H1 (cell line): ENCODE results near the gene DHX36. TPM values are rescaled to one million over a fixed set of nuclear protein-coding genes. Genes with fewer than 3 reads are reported as not detected.

Experiments
- CTCF ChIA-PET: fragments of 300-600 bp; sonication (Branson Sonifier 250); formaldehyde crosslinking; loops from one replicate; lab custom pipeline; 2021; ENCODE audit not compliant: partially characterized antibody; lab: Charles Lee
- POLR2A ChIA-PET: fragments of 300-600 bp; sonication (Branson Sonifier 250); formaldehyde crosslinking; loops from one replicate; lab custom pipeline; 2021; ENCODE audit warnings: inconsistent platforms; ENCODE audit not compliant: partially characterized antibody; lab: Charles Lee
- DNase-seq, 2 experiments: peaks; one replicate each; pipeline versions ENCODE4 v3.0.0 to v3.0.0-alpha.2; 2010 to 2022; ENCODE audit warnings: low spot score in 2 of 2, low read depth in 1 of 2, mixed read lengths in 1 of 2
- FAIRE-seq: peaks from 2 replicates; lab custom pipeline; 2011; peaks lifted over from hg19 to GRCh38; lab: Jason Lieb, UNC
- H2AFZ ChIP-seq: 2 replicates; pipeline ENCODE4 v1.8.1; 2012; ENCODE audit warnings: low read length, inconsistent platforms
- H2AK5ac ChIP-seq: 2 replicates; pipeline ENCODE4 v1.6.1; 2013; ENCODE audit warnings: low read depth, low read length
- H2BK120ac ChIP-seq: replicated peaks from 2 replicates; pipeline ENCODE3; 2013; ENCODE audit warnings: low read depth, low read length, inconsistent platforms
- H2BK12ac ChIP-seq: 2 replicates; pipeline ENCODE4 v1.6.1; 2013; ENCODE audit warnings: low read depth, low read length
- H2BK15ac ChIP-seq: 2 replicates; pipeline ENCODE4 v1.6.1; 2013; ENCODE audit warnings: low read length
- H2BK20ac ChIP-seq: 2 replicates; pipeline ENCODE4 v1.6.1; 2013; ENCODE audit warnings: low read length
- H2BK5ac ChIP-seq: 2 replicates; pipeline ENCODE4 v1.6.1; 2013; ENCODE audit warnings: low read depth, low read length
- H3K14ac ChIP-seq: 2 replicates; pipeline ENCODE4 v1.6.1; 2013; ENCODE audit warnings: inconsistent platforms; ENCODE audit not compliant: insufficient read length
- H3K18ac ChIP-seq: 2 replicates; pipeline ENCODE4 v1.6.1; 2013; ENCODE audit warnings: low read length; ENCODE audit errors: extremely low read depth
- H3K23ac ChIP-seq: 2 replicates; pipeline ENCODE4 v1.6.1; 2013; ENCODE audit warnings: inconsistent platforms; ENCODE audit not compliant: insufficient read length
- H3K23me2 ChIP-seq: 2 replicates; pipeline ENCODE4 v1.6.1; 2013; ENCODE audit warnings: low read depth, low read length
- H3K27ac ChIP-seq: 2 replicates; pipeline ENCODE4 v1.6.1; 2011; ENCODE audit warnings: low read depth, low read length, inconsistent platforms
- H3K27me3 ChIP-seq, 4 experiments: replicated peaks in 1 of 4; 1 replicate in 1 of 4; 2 replicates in 3 of 4; pipeline versions ENCODE4 v1.6.1 to v1.8.1; 2011 to 2013; ENCODE audit warnings: low read length in 3 of 4, mild to moderate bottlenecking in 3 of 4, inconsistent platforms in 2 of 4, mixed read lengths in 2 of 4, moderate library complexity in 1 of 4; ENCODE audit not compliant: control insufficient read depth in 3 of 4, insufficient read depth in 3 of 4; ENCODE audit errors: extremely low read depth in 1 of 4
- H3K36me3 ChIP-seq, 4 experiments: 2 replicates each; pipeline versions ENCODE4 v1.6.1 to v1.8.1; 2011 to 2013; ENCODE audit warnings: mild to moderate bottlenecking in 4 of 4, low read length in 3 of 4, moderate library complexity in 2 of 4, control low read depth in 1 of 4, inconsistent platforms in 1 of 4; ENCODE audit not compliant: insufficient read depth in 4 of 4, control insufficient read depth in 2 of 4
- H3K4ac ChIP-seq: replicated peaks from 2 replicates; pipeline ENCODE3; 2013; ENCODE audit warnings: low read length, low read depth, mixed read lengths, inconsistent platforms; ENCODE audit not compliant: insufficient read length
- H3K4me1 ChIP-seq, 4 experiments: replicated peaks in 1 of 4; 1 replicate in 1 of 4; 2 replicates in 3 of 4; pipeline versions ENCODE4 v1.6.1 to v1.8.1; 2011 to 2013; ENCODE audit warnings: low read length in 3 of 4, inconsistent platforms in 2 of 4, mixed read lengths in 1 of 4; ENCODE audit not compliant: insufficient read depth in 4 of 4, control insufficient read depth in 3 of 4
- H3K4me2 ChIP-seq, 2 experiments: 2 replicates each; pipeline versions ENCODE4 v1.6.1 to v1.8.1; 2011 to 2013; ENCODE audit warnings: low read depth in 2 of 2, low read length in 2 of 2, control low read depth in 1 of 2, inconsistent platforms in 1 of 2, mild to moderate bottlenecking in 1 of 2; ENCODE audit not compliant: insufficient read depth in 1 of 2
- H3K4me3 ChIP-seq, 4 experiments: fragments of 200-600, 300-600 bp in 1 of 4; sonication (generic), shearing (Covaris generic), sonication (Bioruptor Twin) in 1 of 4; 2 replicates each; pipeline versions ENCODE4 v1.5.1 to v1.8.1; 2011 to 2016; ENCODE audit warnings: low read length in 4 of 4, low read depth in 3 of 4, control low read depth in 2 of 4, inconsistent platforms in 2 of 4, mild to moderate bottlenecking in 2 of 4, mixed read lengths in 1 of 4, moderate library complexity in 1 of 4; ENCODE audit not compliant: insufficient read depth in 2 of 4; ENCODE audit errors: extremely low read depth in 1 of 4
- H3K56ac ChIP-seq: replicated peaks from 2 replicates; pipeline ENCODE3; 2013; ENCODE audit warnings: low read depth, mild to moderate bottlenecking, mixed read lengths, low read length, inconsistent platforms; ENCODE audit not compliant: insufficient read length
- H3K79me1 ChIP-seq: 2 replicates; pipeline ENCODE4 v1.6.1; 2013; ENCODE audit warnings: low read depth, low read length, control low read depth
- H3K79me2 ChIP-seq, 2 experiments: 2 replicates each; pipeline versions ENCODE4 v1.6.1 to v1.8.1; 2012 to 2013; ENCODE audit warnings: low read length in 2 of 2, mild to moderate bottlenecking in 2 of 2, inconsistent platforms in 1 of 2; ENCODE audit not compliant: insufficient read depth in 2 of 2, control insufficient read depth in 1 of 2
- H3K9ac ChIP-seq, 4 experiments: replicated peaks in 1 of 4; 1 replicate in 1 of 4; 2 replicates in 3 of 4; pipeline versions ENCODE4 v1.6.1 to v1.8.1; 2011 to 2013; ENCODE audit warnings: low read depth in 3 of 4, low read length in 3 of 4, control low read depth in 2 of 4, mild to moderate bottlenecking in 2 of 4, moderate library complexity in 2 of 4, inconsistent platforms in 1 of 4; ENCODE audit errors: extremely low read depth in 1 of 4
- H3K9me3 ChIP-seq, 2 experiments: 2 replicates each; pipeline versions ENCODE4 v1.6.1 to v1.8.1; 2012 to 2013; ENCODE audit warnings: mild to moderate bottlenecking in 2 of 2, moderate library complexity in 2 of 2, control low read depth in 1 of 2, inconsistent platforms in 1 of 2, low read depth in 1 of 2, low read length in 1 of 2, mixed read lengths in 1 of 2; ENCODE audit not compliant: insufficient read depth in 2 of 2
- H4K20me1 ChIP-seq, 2 experiments: replicated peaks in 1 of 2; 2 replicates each; pipeline versions ENCODE3 to v1.8.1; 2011 to 2013; ENCODE audit warnings: inconsistent platforms in 2 of 2, low read length in 2 of 2, mild to moderate bottlenecking in 1 of 2; ENCODE audit not compliant: insufficient read depth in 2 of 2, control insufficient read depth in 1 of 2
- H4K5ac ChIP-seq: 2 replicates; pipeline ENCODE4 v1.6.1; 2013; ENCODE audit warnings: low read length, low read depth, mixed read lengths, inconsistent platforms; ENCODE audit not compliant: insufficient read length
- H4K8ac ChIP-seq: 2 replicates; pipeline ENCODE4 v1.8.0; 2013; ENCODE audit warnings: mild to moderate bottlenecking, moderate library complexity, low read length, inconsistent platforms; ENCODE audit not compliant: insufficient read depth; ENCODE audit errors: extremely low read depth
- H4K91ac ChIP-seq: replicated peaks from 2 replicates; pipeline ENCODE3; 2013; ENCODE audit warnings: low read length, mixed read lengths, inconsistent platforms; ENCODE audit not compliant: insufficient read length
- ASH2L ChIP-seq: fragments of 200-600, 300-600 bp; sonication (generic); IDR thresholded peaks from one replicate; pipeline ENCODE4 v1.7.1; 2017; ENCODE audit warnings: low read length
- KDM1A ChIP-seq: fragments of 200-600, 300-600 bp; sonication (generic); IDR thresholded peaks from 2 replicates; pipeline ENCODE4 v1.7.1; 2016; ENCODE audit warnings: mild to moderate bottlenecking, low read length, borderline replicate concordance
- WGBS, 2 experiments: shearing (Covaris generic) in 1 of 2; methylation state at CpG; one replicate each; pipeline versions ENCODE4 v1.1.6 to v1.1.7; 2013 to 2015; ENCODE audit warnings: low lambda C conversion rate in 2 of 2, mixed read lengths in 2 of 2, inconsistent platforms in 1 of 2, low coverage in 1 of 2, missing lambda C conversion rate in 1 of 2; ENCODE audit not compliant: insufficient replicate concordance in 2 of 2, insufficient coverage in 1 of 2, insufficient read length in 1 of 2; ENCODE audit errors: extremely low coverage in 1 of 2, missing lambda C conversion rate in 1 of 2; 5-methylcytosine and 5-hydroxymethylcytosine counted together
- polyA plus RNA-seq, 7 experiments: library from polyadenylated mRNA; depleted of rRNA in 3 of 7; stranded (reverse) in 5 of 7; unstranded in 2 of 7; fragments of >200 nt in 5 of 7; fragments of 200-250 nt in 2 of 7; gene quantifications; 1 replicate in 5 of 7; 2 replicates in 1 of 7; 4 replicates in 1 of 7; pipeline versions ENCODE4 v1.2.1 to v1.2.3, GENCODE V29; 2011 to 2013; ENCODE audit warnings: missing spikeins in 2 of 7, mixed read lengths in 2 of 7
- total RNA-seq: library from RNA; stranded (reverse); fragmentation: NEBNext Ultra II Directional; extraction: Animal tissue kit (Norgen Biotek cat#: 25700); gene quantifications from 2 replicates; pipeline ENCODE4 v1.2.1, GENCODE V29; 2021

The DHX36 gene
- total and polyA plus RNA-seq, 2 of the 8 experiments (the other 6 are each of a cell fraction or from before 2014, with no cell fraction given), result 44.9 to 131 TPM

GRCh38 chr3:154243353-154243752, 80.9 kb downstream of the DHX36 start:
- H2AK5ac ChIP-seq, result no peak overlapping the region
- no peak overlapping the region for H3K27ac ChIP-seq
- no peaks in the 10 kb centered on the region; the same call in 1 of the 2 replicates for H3K23me2 ChIP-seq
- H2BK5ac ChIP-seq, result no peak overlapping the region
- H3K79me1 ChIP-seq, result no peaks in the 10 kb centered on the region
- DNase-seq, result no peak
- FAIRE-seq, result no peak
- no peaks in the 10 kb centered on the region for H3K9me3 ChIP-seq
- H2AFZ ChIP-seq, result no peak overlapping the region
- no peak overlapping the region for H3K23ac ChIP-seq
- H3K79me2 ChIP-seq, result no peaks in the 10 kb centered on the region
- H3K9ac ChIP-seq, result no peak overlapping the region
- H3K4me2 ChIP-seq, result no peak overlapping the region; a peak in 1 of 4 replicates
- H3K56ac ChIP-seq, result no peak overlapping the region
- H4K5ac ChIP-seq, result no peak overlapping the region
- no peak overlapping the region for H2BK15ac ChIP-seq
- no peak overlapping the region for H4K91ac ChIP-seq
- H4K8ac ChIP-seq, result no peak overlapping the region
- 93% methylated on average over 2 of the region's 2 CpGs; no CpG with 5 or more reads in 1 of the 2 experiments for WGBS, 2 experiments
- no peaks in the 10 kb centered on the region for H4K20me1 ChIP-seq
- H2BK120ac ChIP-seq, result no peak overlapping the region
- POLR2A ChIA-PET, result interaction anchor here (0.6 to 1.4 kb wide), 2 partner anchors 10 to 20 kb away, joined by 3 read pairs; no protein-coding TSS in a partner anchor
- no peak overlapping the region for H3K4ac ChIP-seq
- H3K4me3 ChIP-seq, result no peak overlapping the region
- TF ChIP-seq ASH2L, result no peak
- no peak for TF ChIP-seq KDM1A
- H3K4me1 ChIP-seq, result peaks cover 0 to 12% (median 3%) of the 10 kb centered on the region in 4 experiments; a peak in 3 of 7 replicates
- H3K27me3 ChIP-seq, result no peaks in the 10 kb centered on the region
- H3K18ac ChIP-seq, result no peak overlapping the region
- CTCF ChIA-PET, result interaction anchor here (0.6 to 4.5 kb wide), 4 partner anchors 10 to 1554 kb away, joined by 3 to 22 read pairs (median 6); no protein-coding TSS in a partner anchor
- H2BK12ac ChIP-seq, result no peak overlapping the region
- no peak overlapping the region for H3K14ac ChIP-seq
- H3K36me3 ChIP-seq, result peaks cover 0 to 5% (median 2%) of the 10 kb centered on the region in 4 experiments; a peak in 2 of 8 replicates
- H2BK20ac ChIP-seq, result no peak overlapping the region
